GM12878 (cell line): ENCODE measurements around the gene FAM9C. TPM values are rescaled to one million over a fixed set of nuclear protein-coding genes. Genes with fewer than 3 reads are reported as not detected.

Source experiments
- ATAC-seq: fragments of 200-7000 bp; cut with Tn5 transposase; 3 replicates; pipeline ENCODE4 v1.9.1; 2020; ENCODE audit warnings: mild to moderate bottlenecking, moderate library complexity
- BruUV-seq: library from RNA; stranded (reverse); fragments of 400-500 nt; replicated peaks from 2 replicates; lab custom pipeline; 2021; lab: Mats Ljungman, UMichigan
- CTCF ChIA-PET: fragments of 300-600 bp; sonication (Branson Sonifier 250); formaldehyde crosslinking; extraction: SDS; loops from one replicate; lab custom pipeline; 2021; ENCODE audit warnings: inconsistent platforms; lab: Yijun Ruan, JAX
- POLR2A ChIA-PET: fragments of 350-600 bp; formaldehyde crosslinking; extraction: SDS; loops from one replicate; lab custom pipeline; 2021; ENCODE audit warnings: inconsistent platforms; lab: Charles Lee
- RAD21 ChIA-PET: fragments of 300-600 bp; sonication (Branson Sonifier 250); formaldehyde crosslinking; loops from one replicate; lab custom pipeline; 2023; ENCODE audit warnings: antibody characterized with exemption; ENCODE audit not compliant: unreplicated experiment; lab: Charles Lee
- SMC1A ChIA-PET: fragments of 300-600 bp; sonication (Branson Sonifier 250); formaldehyde crosslinking; loops from one replicate; lab custom pipeline; 2023; ENCODE audit not compliant: unreplicated experiment, uncharacterized antibody; lab: Charles Lee
- DNase-seq: peaks from one replicate; pipeline ENCODE4 v3.0.0-alpha.2; 2011; ENCODE audit warnings: low read depth, low spot score
- FAIRE-seq: peaks from 3 replicates; lab custom pipeline; 2011; peaks lifted over from hg19 to GRCh38; lab: Jason Lieb, UNC
- H2AFZ ChIP-seq: 2 replicates; pipeline ENCODE4 v1.6.0; 2011; ENCODE audit warnings: low read depth, low read length, control low read depth; ENCODE audit not compliant: control insufficient read depth
- H3K27ac ChIP-seq: 2 replicates; pipeline ENCODE4 v1.5.1; 2011; ENCODE audit warnings: control low read depth; ENCODE audit not compliant: control insufficient read depth, insufficient read depth
- H3K27me3 ChIP-seq, 2 experiments: replicated peaks in 1 of 2; 2 replicates each; pipeline versions ENCODE4 v1.6.0 to v1.6.1; 2011; ENCODE audit warnings: low read length in 1 of 2; ENCODE audit not compliant: control insufficient read depth in 2 of 2, insufficient read depth in 2 of 2
- H3K36me3 ChIP-seq, 2 experiments: 2 replicates each; pipeline ENCODE4 v1.5.1; 2011; ENCODE audit warnings: low read length in 1 of 2; ENCODE audit not compliant: control insufficient read depth in 2 of 2, insufficient read depth in 2 of 2
- H3K4me1 ChIP-seq: 2 replicates; pipeline ENCODE4 v1.6.1; 2011; ENCODE audit warnings: mild to moderate bottlenecking, low read length, moderate library complexity, mixed read lengths; ENCODE audit not compliant: control insufficient read depth, insufficient read depth
- H3K4me2 ChIP-seq: 2 replicates; pipeline ENCODE4 v1.6.0; 2011; ENCODE audit warnings: control low read depth; ENCODE audit not compliant: control insufficient read depth, insufficient read depth
- H3K4me3 ChIP-seq: fragments of 200-600 bp; sonication (generic); 2 replicates; pipeline ENCODE4 v1.5.1; 2016
- H3K79me2 ChIP-seq: 2 replicates; pipeline ENCODE4 v1.6.0; 2011; ENCODE audit warnings: low read length; ENCODE audit not compliant: control insufficient read depth, insufficient read depth
- H3K9ac ChIP-seq: 2 replicates; pipeline ENCODE4 v1.8.0; 2011; ENCODE audit warnings: low read length, control low read depth, mixed read lengths; ENCODE audit not compliant: control insufficient read depth, insufficient read depth
- H3K9me3 ChIP-seq: replicated peaks from 3 replicates; pipeline ENCODE4 v1.5.1; 2011; ENCODE audit warnings: mild to moderate bottlenecking, low read length; ENCODE audit not compliant: control insufficient read depth, insufficient read depth
- H4K20me1 ChIP-seq: 2 replicates; pipeline ENCODE4 v1.6.0; 2011; ENCODE audit not compliant: control insufficient read depth, insufficient read depth
- ATF7 ChIP-seq: fragments of 450-650 bp; IDR thresholded peaks from 2 replicates; pipeline ENCODE4 v1.6.1; 2016; ENCODE audit warnings: low read depth, mild to moderate bottlenecking
- EP300 ChIP-seq, 2 experiments: fragments of 150-350 bp in 1 of 2; IDR thresholded peaks; 2 replicates each; pipeline ENCODE4 v1.6.1; 2011 to 2012; ENCODE audit warnings: low read depth in 2 of 2, low read length in 2 of 2, borderline replicate concordance in 1 of 2, improper control_type of control experiment in 1 of 2, inconsistent platforms in 1 of 2; ENCODE audit not compliant: control insufficient read depth in 1 of 2
- FOXM1 ChIP-seq: IDR thresholded peaks from 2 replicates; pipeline ENCODE4 v1.6.1; 2012; ENCODE audit warnings: low read depth, mild to moderate bottlenecking, inconsistent platforms, low read length, moderate library complexity
- SRF ChIP-seq, 2 experiments: IDR thresholded peaks; 2 replicates each; pipeline ENCODE4 v1.6.1; 2011; ENCODE audit warnings: low read depth in 2 of 2, low read length in 2 of 2, mild to moderate bottlenecking in 1 of 2, moderate library complexity in 1 of 2
- WRNIP1 ChIP-seq: IDR thresholded peaks from 2 replicates; pipeline ENCODE4 v1.6.1; 2011; ENCODE audit warnings: low read depth, low read length, improper control_type of control experiment, borderline replicate concordance
- WGBS: methylation state at CpG from one replicate; pipeline ENCODE4 v1.1.6; 2016; ENCODE audit warnings: low lambda C conversion rate; ENCODE audit not compliant: insufficient replicate concordance, insufficient coverage; ENCODE audit errors: missing lambda C conversion rate; 5-methylcytosine and 5-hydroxymethylcytosine counted together
- in situ Hi-C: fragments of 300-500 bp; cut with MboI; formaldehyde crosslinking; loops from 9 replicates; pipeline ENCODE4 v1.14.3; 2018; ENCODE audit warnings: mixed read lengths
- intact Hi-C: fragments of 100-400 bp; cut with micrococcal nuclease; formaldehyde crosslinking; loops from one replicate; pipeline ENCODE4 v1.14.2; 2022; ENCODE audit not compliant: unreplicated experiment
- polyA plus RNA-seq, 11 experiments: library from polyadenylated mRNA; depleted of rRNA in 4 of 11; unstranded in 6 of 11; stranded (reverse) in 5 of 11; fragments of >200 nt; fragmentation: Nextera tagmentation in 4 of 11; fragmentation: Illumina TruSeq in 1 of 11; extraction: Ambion mirVana in 4 of 11; extraction: Trizol in 1 of 11; gene quantifications; 1 replicate in 1 of 11; 2 replicates in 10 of 11; pipeline versions ENCODE4 v1.2.1 to v1.2.3, GENCODE V29; 2011 to 2016; ENCODE audit warnings: inconsistent platforms in 2 of 11, missing spikeins in 2 of 11, low read depth in 1 of 11
- total RNA-seq, 4 experiments: library from RNA; depleted of rRNA in 3 of 4; stranded (reverse); fragments of >200 nt in 3 of 4; fragmentation: Illumina TruSeq in 1 of 4; extraction: Trizol in 1 of 4; gene quantifications; 2 replicates each; pipeline versions ENCODE4 v1.2.1 to v1.2.3, GENCODE V29; 2013 to 2021

Gene FAM9C
- total and polyA plus RNA-seq, 10 of the 15 experiments (the other 5 are each of a cell fraction or from before 2014, with no cell fraction given): 0.01 to 0.03 TPM; not detected in 8

DNA sequence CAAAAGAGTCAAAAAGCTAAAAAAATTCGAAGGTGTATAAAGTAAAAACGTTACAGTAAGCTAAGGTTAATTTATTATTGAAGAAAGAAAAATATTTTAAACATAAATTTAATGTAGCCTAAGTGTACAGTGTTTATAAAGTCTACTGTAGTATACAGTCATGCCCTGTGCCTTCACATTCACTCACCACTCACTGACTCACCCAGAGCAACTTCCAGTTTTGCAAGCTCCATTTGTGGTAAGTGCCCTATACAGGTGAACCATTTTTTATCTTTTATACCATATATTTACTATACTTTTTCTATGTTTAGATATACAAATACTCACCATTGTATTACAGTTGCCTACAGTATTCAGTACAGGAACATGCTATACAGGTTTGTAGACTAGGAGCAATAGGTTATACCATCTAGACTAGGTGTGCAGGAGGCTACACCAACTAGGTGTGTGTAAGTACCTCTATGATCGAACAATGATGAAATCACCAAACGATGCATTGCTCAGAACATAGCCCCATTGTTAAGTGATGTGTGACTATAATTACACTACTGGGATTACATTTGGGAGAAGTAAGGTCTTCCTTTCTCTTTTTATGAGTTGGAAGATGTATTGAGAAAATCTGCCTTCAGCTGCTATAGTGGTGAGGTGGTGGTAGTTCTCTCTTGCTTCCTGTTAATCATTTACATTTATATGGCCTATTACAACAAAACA, 42.3 kb downstream of the FAM9C start:
- Histone ChIP-seq H3K4me3 (no peak overlapping the region), H3K27me3 (no peaks in the 10 kb centered on the region), H3K4me1 (peaks cover 80% of the 10 kb centered on the region), H3K36me3 (no peaks in the 10 kb centered on the region), H2AFZ (no peak overlapping the region), H3K79me2 (no peaks in the 10 kb centered on the region; the same call in none of the 2 replicates), H3K27ac (peak overlapping the region; percentile 91), H4K20me1 (no peaks in the 10 kb centered on the region), H3K4me2 (peak overlapping the region; percentile 47), H3K9ac (peak overlapping the region; percentile 50; the same call in 1 of the 2 replicates), H3K9me3 (no peaks in the 10 kb centered on the region)
- 49% methylated on average over 4 of the region's 4 CpGs for WGBS
- no peak for DNase-seq
- POLR2A ChIA-PET: interaction anchor here (0.6 to 17.2 kb wide), 14 partner anchors 11 to 205 kb away, joined by 3 to 280 read pairs (median 6); no protein-coding TSS in a partner anchor
- RAD21 ChIA-PET: interaction anchor here (0.9 to 22.5 kb wide), 13 partner anchors 11 to 486 kb away, joined by 3 to 689 read pairs (median 24); partner anchors contain the start of gene TMSB4X
- no TSS peak for BruUV-seq
- in situ Hi-C loops (loop anchor here (5.0 kb wide), 2 partner anchors 55 to 85 kb away; no protein-coding TSS in a partner anchor), intact Hi-C loops (loop anchor here (5.0 to 10.0 kb wide), 2 partner anchors 163 to 485 kb away; no protein-coding TSS in a partner anchor)
- CTCF ChIA-PET: interaction anchor here (0.6 to 12.2 kb wide), 15 partner anchors 9 to 748 kb away, joined by 3 to 123 read pairs (median 4); no protein-coding TSS in a partner anchor
- SMC1A ChIA-PET: interaction anchor here (0.6 to 25.1 kb wide), 15 partner anchors 8 to 1419 kb away, joined by 3 to 847 read pairs (median 6); partner anchors contain the start of gene TMSB4X
- ATAC-seq: peak; percentile 10
- no peak for FAIRE-seq
- TF ChIP-seq SRF (IDR thresholded peaks at IDR 0.05; ENCODE audit: low read depth in 2 of 2, low read length in 2 of 2): no peak
- TF ChIP-seq EP300 (IDR thresholded peaks at IDR 0.05; ENCODE audit: borderline replicate concordance in 1 of 2, control insufficient read depth in 1 of 2, low read depth in 2 of 2, low read length in 2 of 2): no peak
- TF ChIP-seq WRNIP1: no peak
- peak; percentile 50; the same call in 1 of the 2 replicates for TF ChIP-seq ATF7
- TF ChIP-seq FOXM1: 0 out of 2 replicates have a peak, but pooled peaks have one; percentile 6
